ACC112 (cell line): Measurements from ENCODE around the gene RNF208.

Experiments
- H2AFZ ChIP-seq: fragments of 200-600 bp; sonication (generic); one replicate; pipeline ENCODE4 v1.6.0; 2017; ENCODE audit warnings: antibody characterized with exemption, low read length; ENCODE audit not compliant: unreplicated experiment
- H3K27ac ChIP-seq: fragments of 200-600 bp; sonication (generic); 2 replicates; pipeline ENCODE4 v1.5.1; 2014; ENCODE audit warnings: low read depth, mild to moderate bottlenecking, antibody characterized with exemption, low read length, moderate library complexity
- H3K27me3 ChIP-seq: fragments of 200-600 bp; sonication (generic); 2 replicates; pipeline ENCODE4 v1.6.1; 2014; ENCODE audit warnings: mild to moderate bottlenecking, antibody characterized with exemption, low read length, moderate library complexity, mixed read lengths; ENCODE audit not compliant: insufficient read depth
- H3K36me3 ChIP-seq: fragments of 200-600 bp; sonication (generic); 2 replicates; pipeline ENCODE4 v1.6.1; 2016; ENCODE audit warnings: mild to moderate bottlenecking, antibody characterized with exemption, low read length, moderate library complexity, mixed read lengths; ENCODE audit not compliant: insufficient read depth
- H3K4me1 ChIP-seq: fragments of 200-600 bp; sonication (generic); one replicate; pipeline ENCODE4 v1.6.1; 2016; ENCODE audit warnings: low read length, mixed read lengths; ENCODE audit not compliant: insufficient read depth, unreplicated experiment, control insufficient read depth
- H3K4me3 ChIP-seq: fragments of 200-600 bp; sonication (generic); 2 replicates; pipeline ENCODE4 v1.5.1; 2014; ENCODE audit warnings: mild to moderate bottlenecking, low read depth, low read length
- H3K79me2 ChIP-seq: fragments of 200-600 bp; sonication (generic); one replicate; pipeline ENCODE4 v1.6.0; 2016; ENCODE audit warnings: low read length; ENCODE audit not compliant: control insufficient read depth, unreplicated experiment, insufficient read depth

Gene RNF208

DNA sequence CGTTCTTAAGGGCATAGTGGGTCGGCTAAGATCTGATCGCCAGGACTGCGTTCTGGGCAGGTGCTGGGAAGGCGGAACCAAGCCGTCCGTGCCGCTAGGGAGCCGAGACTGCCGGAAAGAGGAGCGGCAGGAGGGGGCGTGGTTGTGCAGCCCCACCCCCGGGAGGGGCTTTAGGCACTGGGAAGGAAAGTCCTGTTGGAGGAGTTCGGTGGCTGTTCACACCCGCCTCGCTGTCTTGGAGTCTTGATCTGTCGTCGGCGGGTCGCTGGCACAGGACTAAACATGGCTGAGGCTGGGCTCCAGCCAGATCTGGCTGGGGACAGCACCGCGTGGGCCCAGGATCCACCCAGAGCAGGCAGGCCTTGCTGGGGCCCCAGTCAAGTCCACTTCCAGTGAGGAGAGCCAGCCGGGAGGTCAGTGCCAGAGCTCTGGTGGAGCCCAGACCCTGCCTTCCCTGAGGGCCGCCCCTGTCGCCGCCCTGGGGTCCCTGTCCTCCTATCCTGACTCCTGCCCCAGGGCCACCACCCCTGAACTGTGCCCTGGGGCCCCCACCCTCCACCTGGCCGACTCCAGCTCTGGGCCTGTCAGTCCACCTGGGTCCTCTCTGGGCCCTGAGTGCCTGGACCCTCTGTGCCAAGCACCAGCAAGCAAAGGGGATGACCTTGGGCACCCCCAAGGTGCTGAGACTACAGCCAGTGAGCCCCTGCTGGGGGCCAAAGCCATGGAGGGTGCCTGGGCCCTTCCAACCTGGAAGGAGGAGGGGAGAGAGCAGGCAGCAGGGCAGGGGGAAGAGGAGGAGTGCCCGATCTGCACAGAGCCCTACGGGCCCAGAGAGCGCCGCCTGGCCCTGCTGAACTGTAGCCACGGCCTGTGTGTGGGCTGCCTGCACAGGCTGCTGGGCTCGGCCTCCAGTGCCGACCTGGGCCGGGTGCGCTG, 4.5 kb downstream of the RNF208 start:
- H3K36me3 ChIP-seq = no peaks in the 10 kb centered on the region
- no peak overlapping the region for H3K27ac ChIP-seq

GRCh38 chr9:137216188-137216965, 5.7 kb downstream of the RNF208 start:
- Histone ChIP-seq H3K27ac (no peak overlapping the region), H3K36me3 (no peaks in the 10 kb centered on the region), H2AFZ (no peak overlapping the region), H3K27me3 (no peaks in the 10 kb centered on the region), H3K79me2 (no peaks in the 10 kb centered on the region), H3K4me1 (peaks cover 29% of the 10 kb centered on the region), H3K4me3 (no peak overlapping the region)

More for the DNA sequence above, 4.5 kb downstream of the RNF208 start:
- no peak overlapping the region for H3K4me3 ChIP-seq
- no peaks in the 10 kb centered on the region for H3K27me3 ChIP-seq
- H3K4me1 ChIP-seq = peaks cover 32% of the 10 kb centered on the region
- H3K79me2 ChIP-seq = no peaks in the 10 kb centered on the region
- H2AFZ ChIP-seq = no peak overlapping the region

DNA sequence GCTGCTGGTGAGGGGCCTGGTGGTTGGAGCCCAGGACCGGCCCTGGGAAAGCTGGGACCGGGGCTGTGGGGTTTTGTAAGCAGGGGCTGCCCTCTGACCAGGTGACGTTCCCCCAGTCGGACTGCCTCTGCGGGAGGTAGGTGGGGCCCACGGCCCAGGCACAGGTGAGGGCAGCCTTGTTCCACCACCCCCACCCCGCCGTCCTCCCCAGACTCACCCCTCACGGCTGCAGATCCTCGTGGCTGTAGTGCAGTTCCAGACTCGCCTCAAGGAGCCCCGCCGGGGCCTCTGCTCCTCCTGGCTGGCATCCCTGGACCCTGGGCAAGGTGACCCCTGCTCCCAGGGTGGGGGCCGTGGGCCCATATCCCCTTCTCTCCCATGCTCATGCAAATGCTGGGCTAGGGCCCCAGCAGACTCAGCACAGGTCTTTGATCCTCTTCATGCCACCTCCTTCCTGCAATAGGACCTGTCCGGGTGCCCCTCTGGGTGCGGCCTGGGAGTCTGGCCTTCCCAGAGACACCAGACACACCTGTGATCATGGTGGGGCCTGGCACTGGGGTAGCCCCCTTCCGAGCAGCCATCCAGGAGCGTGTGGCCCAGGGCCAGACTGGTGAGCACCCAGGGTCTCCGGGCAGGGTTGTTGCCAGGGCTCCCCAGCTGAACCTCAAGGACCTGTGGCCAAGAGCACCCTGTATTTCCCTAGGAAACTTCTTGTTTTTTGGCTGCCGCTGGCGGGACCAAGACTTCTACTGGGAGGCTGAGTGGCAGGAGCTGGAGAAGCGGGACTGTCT, 6.6 kb downstream of the RNF208 start:
- no peaks in the 10 kb centered on the region for H3K79me2 ChIP-seq
- H3K4me1 ChIP-seq = peaks cover 29% of the 10 kb centered on the region
- no peak overlapping the region for H2AFZ ChIP-seq
- H3K36me3 ChIP-seq = no peaks in the 10 kb centered on the region
- no peak overlapping the region for H3K27ac ChIP-seq
- H3K27me3 ChIP-seq = no peaks in the 10 kb centered on the region
- no peak overlapping the region for H3K4me3 ChIP-seq

GRCh38 chr9:137214620-137215019, 7.4 kb downstream of the RNF208 start:
- H3K27ac ChIP-seq = no peak overlapping the region
- H2AFZ ChIP-seq = no peak overlapping the region
- H3K79me2 ChIP-seq = no peaks in the 10 kb centered on the region
- peaks cover 29% of the 10 kb centered on the region for H3K4me1 ChIP-seq
- H3K36me3 ChIP-seq = no peaks in the 10 kb centered on the region
- no peak overlapping the region for H3K4me3 ChIP-seq
- H3K27me3 ChIP-seq = no peaks in the 10 kb centered on the region

GRCh38 chr9:137213160-137214060, 8.6 kb downstream of the RNF208 start:
- Histone ChIP-seq H3K27me3 (no peaks in the 10 kb centered on the region), H2AFZ (no peak overlapping the region), H3K4me3 (no peak overlapping the region), H3K4me1 (peaks cover 21% of the 10 kb centered on the region), H3K36me3 (no peaks in the 10 kb centered on the region), H3K27ac (peak overlapping the region; percentile 53), H3K79me2 (no peaks in the 10 kb centered on the region)

- Histone ChIP-seq H3K27me3 (no peaks in the 10 kb centered on the region), H3K4me3 (no peak overlapping the region), H3K79me2 (peaks cover 2% of the 10 kb centered on the region), H3K4me1 (peaks cover 15% of the 10 kb centered on the region), H2AFZ (no peak overlapping the region), H3K27ac (peak overlapping the region; percentile 26; the same call in 1 of the 2 replicates), H3K36me3 (no peaks in the 10 kb centered on the region)
These were observed 9.5 kb downstream of the RNF208 start for GRCh38 chr9:137212520-137212919.

GRCh38 chr9:137211532-137211931, 10.5 kb downstream of the RNF208 start:
- no peaks in the 10 kb centered on the region for H3K36me3 ChIP-seq
- no peak overlapping the region for H3K4me3 ChIP-seq
- no peaks in the 10 kb centered on the region for H3K27me3 ChIP-seq
- peaks cover 12% of the 10 kb centered on the region for H3K79me2 ChIP-seq
- H2AFZ ChIP-seq = no peak overlapping the region
- H3K27ac ChIP-seq = no peak overlapping the region
- H3K4me1 ChIP-seq = peaks cover 5% of the 10 kb centered on the region

- Histone ChIP-seq H3K4me1 (peaks cover 12% of the 10 kb centered on the region), H3K79me2 (peaks cover 36% of the 10 kb centered on the region), H3K27ac (no peak overlapping the region), H3K4me3 (peak overlapping the region; percentile 100), H2AFZ (no peak overlapping the region), H3K36me3 (no peaks in the 10 kb centered on the region), H3K27me3 (no peaks in the 10 kb centered on the region)
These were observed 15.4 kb downstream of the RNF208 start for GRCh38 chr9:137206602-137207001.

DNA sequence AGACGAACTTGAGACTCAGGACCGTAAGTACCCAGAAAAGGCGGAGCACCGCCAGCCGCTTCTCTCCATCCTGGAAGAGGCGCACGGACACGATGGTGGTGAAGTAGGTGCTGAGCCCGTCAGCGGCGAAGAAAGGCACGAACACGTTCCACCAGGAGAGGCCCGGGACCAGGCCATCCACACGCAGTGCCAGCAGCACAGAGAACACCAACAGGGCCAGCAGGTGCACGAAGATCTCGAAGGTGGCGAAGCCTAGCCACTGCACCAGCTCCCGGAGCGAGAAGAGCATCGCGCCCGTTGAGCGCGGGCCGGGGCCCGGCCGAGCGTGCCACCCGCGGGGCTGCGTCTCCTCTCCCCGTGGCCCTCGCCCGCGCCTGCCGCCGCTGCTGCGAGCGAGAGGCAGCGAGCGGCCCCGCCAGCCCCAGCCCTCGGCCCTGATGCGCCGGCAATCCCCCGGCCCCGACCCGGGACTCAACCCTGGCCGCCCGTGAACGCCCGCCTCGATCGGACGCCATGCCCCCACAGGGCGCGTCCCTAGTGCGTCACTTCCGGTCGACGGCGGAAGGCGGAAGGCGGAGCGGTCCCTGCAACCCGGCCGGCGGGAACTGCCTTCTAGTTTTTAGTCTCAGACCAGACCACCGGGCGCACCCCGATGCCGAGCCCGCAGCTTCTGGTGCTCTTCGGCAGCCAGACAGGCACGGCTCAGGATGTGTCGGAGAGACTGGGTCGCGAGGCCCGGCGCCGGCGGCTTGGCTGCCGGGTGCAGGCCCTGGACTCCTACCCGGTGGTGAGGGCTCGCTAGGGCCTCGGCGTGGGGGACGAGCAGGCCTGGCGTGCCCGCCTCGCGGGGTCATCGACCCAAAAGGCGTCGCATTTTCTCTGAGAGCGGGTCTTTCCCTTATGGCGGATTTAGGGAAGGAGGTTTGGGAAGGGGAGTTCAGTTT, 16.6 kb downstream of the RNF208 start, which contains the start of the genes NDOR1 and TMEM203:
Gene NDOR1 (plus strand): TSS at position 575 of the 944 bp plus-strand sequence. CDS start 78 bp downstream, at position 653.
Gene TMEM203 (minus strand): TSS at position 523 of the 944 bp plus-strand sequence. CDS start 234 bp downstream, at position 289.
- Histone ChIP-seq H3K79me2 (peaks cover 36% of the 10 kb centered on the region), H3K4me1 (peaks cover 17% of the 10 kb centered on the region), H3K27me3 (no peaks in the 10 kb centered on the region), H3K36me3 (no peaks in the 10 kb centered on the region), H3K27ac (peak within 1 kb of the TSS; percentile 44; the same call in 1 of the 2 replicates), H2AFZ (peak within 1 kb of the TSS; percentile 76), H3K4me3 (peak within 1 kb of the TSS; percentile 100)
